Tibial artery (tissue), 4 donors: Measurements from ENCODE around the gene OPHN1.

ENCODE experiments used
- DNase-seq, 2 donors: peaks; one replicate each; pipeline ENCODE4 v3.0.0-alpha.2; 2019
- H3K27ac ChIP-seq, 2 donors: fragments of 200-600 bp; sonication (generic) in 1 of 2; 1 replicate in 1 of 2; 2 replicates in 1 of 2; pipeline ENCODE4 v1.5.1; 2018 to 2019; ENCODE audit warnings: mild to moderate bottlenecking in 1 of 2
- H3K27me3 ChIP-seq, 2 donors: fragments of 200-600 bp; sonication (generic) in 1 of 2; one replicate each; pipeline versions ENCODE4 v1.5.1 to v1.6.0; 2016 to 2019
- H3K36me3 ChIP-seq, 3 donors: fragments of 200-600 bp; sonication (generic) in 2 of 3; one replicate each; pipeline ENCODE4 v1.5.1; 2016 to 2019; ENCODE audit warnings: mild to moderate bottlenecking in 2 of 3
- H3K4me1 ChIP-seq, 4 donors: fragments of 200-600 bp; sonication (generic) in 2 of 4; 1 replicate in 3 of 4; 2 replicates in 1 of 4; pipeline ENCODE4 v1.5.1; 2016 to 2019
- H3K4me3 ChIP-seq, 2 donors: fragments of 200-600 bp; sonication (generic) in 1 of 2; 1 replicate in 1 of 2; 2 replicates in 1 of 2; pipeline ENCODE4 v1.5.1; 2018 to 2019; ENCODE audit warnings: mild to moderate bottlenecking in 2 of 2
- H3K9me3 ChIP-seq, 3 donors: fragments of 200-600 bp; sonication (generic) in 1 of 3; one replicate each; pipeline ENCODE4 v1.5.1; 2016 to 2019
- intact Hi-C: fragments of 100-400 bp; cut with DNase I; formaldehyde crosslinking; loops from one replicate; pipeline ENCODE4 v1.15.0; 2023; ENCODE audit warnings: low total_unique reads
- TF ChIP-seq, protein P1 (sequence below), 2 experiments: fragments of 200-600 bp in 1 of 2; fragments of 450-650 bp in 1 of 2; IDR thresholded peaks; one replicate each; pipeline ENCODE4 v1.5.1; 2017 to 2019; ENCODE audit warnings: antibody characterized with exemption in 2 of 2, mild to moderate bottlenecking in 1 of 2, moderate library complexity in 1 of 2

Gene OPHN1

DNA sequence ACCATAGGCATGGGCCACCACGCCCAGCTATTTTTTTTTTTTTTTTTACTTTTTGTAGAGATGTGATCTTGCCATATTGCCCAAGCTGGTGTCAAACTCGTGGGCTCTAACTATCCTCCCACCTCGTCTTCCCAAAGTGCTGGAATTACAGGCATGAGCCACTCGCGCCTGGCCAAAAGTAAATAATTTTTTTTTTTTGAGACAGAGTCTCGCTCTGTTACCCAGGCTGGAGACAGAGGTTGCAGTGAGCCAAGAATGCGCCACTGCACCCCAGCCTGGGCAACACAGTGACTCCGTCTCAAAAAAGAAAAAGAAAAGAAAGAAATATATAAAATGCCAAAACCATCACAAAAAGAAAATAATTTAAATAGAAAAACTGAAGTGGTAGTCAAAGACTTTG is 18.4 kb upstream of the OPHN1 start:
- intact Hi-C loops: no loop called here
- DNase-seq: no peak
- Histone ChIP-seq H3K4me3 (no peak overlapping the region), H3K27me3 (no peaks in the 10 kb centered on the region), H3K36me3 (no peaks in the 10 kb centered on the region), H3K27ac (no peak overlapping the region), H3K4me1 (no peaks in the 10 kb centered on the region), H3K9me3 (no peaks in the 10 kb centered on the region)
- TF ChIP-seq, protein P1, sequence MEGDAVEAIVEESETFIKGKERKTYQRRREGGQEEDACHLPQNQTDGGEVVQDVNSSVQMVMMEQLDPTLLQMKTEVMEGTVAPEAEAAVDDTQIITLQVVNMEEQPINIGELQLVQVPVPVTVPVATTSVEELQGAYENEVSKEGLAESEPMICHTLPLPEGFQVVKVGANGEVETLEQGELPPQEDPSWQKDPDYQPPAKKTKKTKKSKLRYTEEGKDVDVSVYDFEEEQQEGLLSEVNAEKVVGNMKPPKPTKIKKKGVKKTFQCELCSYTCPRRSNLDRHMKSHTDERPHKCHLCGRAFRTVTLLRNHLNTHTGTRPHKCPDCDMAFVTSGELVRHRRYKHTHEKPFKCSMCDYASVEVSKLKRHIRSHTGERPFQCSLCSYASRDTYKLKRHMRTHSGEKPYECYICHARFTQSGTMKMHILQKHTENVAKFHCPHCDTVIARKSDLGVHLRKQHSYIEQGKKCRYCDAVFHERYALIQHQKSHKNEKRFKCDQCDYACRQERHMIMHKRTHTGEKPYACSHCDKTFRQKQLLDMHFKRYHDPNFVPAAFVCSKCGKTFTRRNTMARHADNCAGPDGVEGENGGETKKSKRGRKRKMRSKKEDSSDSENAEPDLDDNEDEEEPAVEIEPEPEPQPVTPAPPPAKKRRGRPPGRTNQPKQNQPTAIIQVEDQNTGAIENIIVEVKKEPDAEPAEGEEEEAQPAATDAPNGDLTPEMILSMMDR (IDR thresholded peaks at IDR 0.05): no peak

DNA sequence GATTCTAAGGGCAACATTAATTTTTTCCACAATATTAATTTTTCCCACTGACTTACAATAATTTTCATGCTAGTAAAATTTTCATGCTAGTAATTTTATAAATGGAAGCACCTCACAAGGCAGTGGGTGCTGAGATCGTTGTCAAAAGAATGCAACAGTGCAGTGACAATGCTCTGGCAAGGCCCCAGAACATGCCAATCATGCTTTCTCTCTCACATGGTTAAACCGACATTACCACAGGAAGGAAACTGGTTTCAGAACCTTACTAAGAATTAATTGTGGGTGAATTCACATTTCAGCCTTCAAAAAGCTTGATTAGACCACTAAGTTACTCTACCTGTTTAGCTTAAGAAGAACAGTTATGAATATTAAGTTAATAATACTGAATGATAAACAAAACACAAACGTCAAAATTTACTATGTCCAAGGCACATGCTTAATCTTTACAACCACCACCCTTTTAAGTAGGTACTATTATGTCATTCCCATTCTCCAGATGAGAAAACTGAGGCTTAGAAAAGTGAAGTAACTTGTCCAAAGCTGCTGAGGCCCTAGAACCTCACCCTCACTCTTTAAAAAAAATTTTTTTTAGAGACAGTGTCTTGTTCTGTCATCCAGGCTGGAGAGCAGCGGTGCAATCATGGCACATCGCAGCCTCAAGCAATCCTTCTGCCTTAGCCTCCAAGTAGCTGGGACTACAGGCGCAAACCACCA is 10.0 kb upstream of the OPHN1 start:
- intact Hi-C loops: no loop called here

DNA sequence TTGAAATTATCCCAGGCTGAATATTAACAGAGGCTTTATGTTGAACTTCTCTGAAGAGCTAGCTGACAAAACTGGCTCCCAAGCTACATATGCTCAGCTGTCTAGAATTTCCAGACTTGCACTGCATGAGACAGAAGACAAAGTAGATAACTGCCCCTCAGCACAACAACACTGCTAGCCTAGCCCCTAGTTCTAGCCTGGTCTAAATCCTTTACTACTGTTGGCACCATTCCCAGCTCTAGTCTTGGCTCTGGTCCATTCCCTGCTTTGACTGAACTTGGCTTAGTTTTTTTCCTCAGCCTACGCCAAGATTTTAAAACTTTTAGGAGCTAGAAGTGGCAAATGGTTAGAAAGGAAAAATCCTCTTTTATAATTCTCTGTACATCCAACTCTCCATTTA is 7.6 kb upstream of the OPHN1 start:
- Histone ChIP-seq H3K36me3 (no peaks in the 10 kb centered on the region), H3K4me1 (peaks cover 0 to 3% (median 0%) of the 10 kb centered on the region in 4 donors), H3K9me3 (no peaks in the 10 kb centered on the region), H3K4me3 (no peak overlapping the region), H3K27me3 (no peaks in the 10 kb centered on the region), H3K27ac (no peak overlapping the region)
- peak; percentile 50 to 77 for DNase-seq
- intact Hi-C loops: no loop called here
- TF ChIP-seq, protein P1 (IDR thresholded peaks at IDR 0.05): no peak

More for the DNA sequence above, 10.0 kb upstream of the OPHN1 start:
- H3K27ac ChIP-seq: no peak overlapping the region
- peaks cover 0 to 3% (median 0%) of the 10 kb centered on the region in 4 donors for H3K4me1 ChIP-seq
- H3K9me3 ChIP-seq: no peaks in the 10 kb centered on the region
- no peaks in the 10 kb centered on the region for H3K36me3 ChIP-seq
- TF ChIP-seq, protein P1 (IDR thresholded peaks at IDR 0.05): no peak
- no peak for DNase-seq
- no peaks in the 10 kb centered on the region for H3K27me3 ChIP-seq
- no peak overlapping the region for H3K4me3 ChIP-seq

DNA sequence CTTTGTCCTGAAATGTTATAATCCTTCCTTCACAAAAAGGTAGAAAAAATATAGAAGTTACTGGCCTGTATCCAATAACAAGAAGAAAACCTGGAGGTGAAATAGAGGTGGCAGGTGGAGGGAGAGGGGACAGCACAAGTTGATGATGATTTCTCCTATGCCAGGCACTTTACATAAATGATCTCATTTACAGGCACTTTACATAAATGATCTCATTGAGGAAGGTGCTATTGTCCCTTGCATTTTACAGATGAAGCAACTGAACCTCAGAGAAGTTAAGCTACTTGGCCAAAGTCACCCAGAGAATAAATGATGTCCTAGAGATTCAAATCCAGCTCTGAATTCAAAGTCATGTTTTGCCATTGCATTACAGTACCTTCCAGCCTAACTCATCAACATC is 7.1 kb upstream of the OPHN1 start:
- no peak overlapping the region for H3K4me3 ChIP-seq
- no peak for DNase-seq
- H3K4me1 ChIP-seq: peaks cover 0 to 3% (median 0%) of the 10 kb centered on the region in 4 donors
- TF ChIP-seq, protein P1 (IDR thresholded peaks at IDR 0.05): no peak
- H3K9me3 ChIP-seq: no peaks in the 10 kb centered on the region
- no peaks in the 10 kb centered on the region for H3K27me3 ChIP-seq
- intact Hi-C loops: no loop called here
- no peak overlapping the region for H3K27ac ChIP-seq
- no peaks in the 10 kb centered on the region for H3K36me3 ChIP-seq

DNA sequence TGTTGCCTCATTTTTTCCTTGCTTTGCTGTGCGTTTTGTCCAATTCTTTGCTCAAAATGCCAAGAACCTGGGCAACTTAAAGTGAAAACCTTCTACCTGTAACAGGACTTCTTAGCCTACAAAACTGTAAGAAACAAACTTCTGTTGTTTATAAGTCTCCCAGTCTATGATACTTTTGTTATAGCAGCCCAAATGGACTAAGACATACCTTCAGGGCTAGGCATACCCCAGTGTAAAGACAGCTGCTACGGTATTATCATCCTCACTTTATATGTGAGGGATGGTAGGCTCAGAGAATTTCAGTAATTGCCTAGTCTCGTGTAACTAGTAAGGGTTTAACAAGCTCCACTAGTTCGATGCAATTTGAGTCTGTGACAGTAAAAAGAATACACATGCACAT is 6.0 kb upstream of the OPHN1 start:
- Histone ChIP-seq H3K27ac (no peak overlapping the region), H3K4me3 (no peak overlapping the region), H3K4me1 (peaks cover 0 to 3% (median 0%) of the 10 kb centered on the region in 4 donors), H3K9me3 (no peaks in the 10 kb centered on the region), H3K36me3 (no peaks in the 10 kb centered on the region), H3K27me3 (no peaks in the 10 kb centered on the region)
- DNase-seq: no peak
- TF ChIP-seq, protein P1 (IDR thresholded peaks at IDR 0.05): no peak
- intact Hi-C loops: no loop called here
